ENCODE measurements around the gene PCGF2.
A peak's percentile ranks its signal among the peaks of the same experiment; 100 is the strongest.
"Not testable (repeated sequence)": the region's sequence is repeated elsewhere in the genome, so short reads cannot be mapped to it uniquely, and the experiment has no call there.

The PCGF2 gene

GRCh38 chr17:38748149-38748891 is at the start of gene PCGF2:
Gene PCGF2, minus strand, starts transcription at chr17:38748336. Its CDS starts 7,934 bp downstream, at chr17:38740402.
- H3K27me3 Mint-ChIP-seq, result peaks cover 7% of the 10 kb centered on the region

GRCh38 chr17:38797828-38798227 is 49.7 kb upstream of the PCGF2 start:
- Mint-ChIP-seq H3K4me1 (ENCODE audit: low read depth) (peaks cover 52% of the 10 kb centered on the region), H3K4me3 (peak overlapping the region; percentile 91), H3K27ac (peak overlapping the region; percentile 90), H3K27me3 (no peaks in the 10 kb centered on the region), H3K36me3 (peaks cover 8% of the 10 kb centered on the region), H3K9me3 (ENCODE audit: low read depth) (no peaks in the 10 kb centered on the region)

More at GRCh38 chr17:38748149-38748891, at the start of gene PCGF2:
- Mint-ChIP-seq H3K27ac (no peak within 1 kb of the TSS), H3K9me3 (ENCODE audit: low read depth) (no peaks in the 10 kb centered on the region), H3K4me1 (ENCODE audit: low read depth) (peaks cover 39% of the 10 kb centered on the region), H3K36me3 (peaks cover 2% of the 10 kb centered on the region), H3K4me3 (peak within 1 kb of the TSS; percentile 78)

GRCh38 chr17:38797158-38797490 is 49.0 kb upstream of the PCGF2 start:
- Mint-ChIP-seq H3K4me3 (peak overlapping the region; percentile 91), H3K36me3 (peaks cover 8% of the 10 kb centered on the region), H3K9me3 (ENCODE audit: low read depth) (no peaks in the 10 kb centered on the region), H3K4me1 (ENCODE audit: low read depth) (peaks cover 56% of the 10 kb centered on the region), H3K27ac (peak overlapping the region; percentile 77), H3K27me3 (no peaks in the 10 kb centered on the region)

GRCh38 chr17:38796451-38797157 is 48.5 kb upstream of the PCGF2 start:
- Mint-ChIP-seq H3K4me1 (ENCODE audit: low read depth) (peaks cover 56% of the 10 kb centered on the region), H3K27ac (peak overlapping the region; percentile 77), H3K9me3 (ENCODE audit: low read depth) (no peaks in the 10 kb centered on the region), H3K36me3 (peaks cover 8% of the 10 kb centered on the region), H3K4me3 (peak overlapping the region; percentile 91), H3K27me3 (no peaks in the 10 kb centered on the region)

- H3K36me3 Mint-ChIP-seq, result peaks cover 3% of the 10 kb centered on the region
- peaks cover 54% of the 10 kb centered on the region for H3K4me1 Mint-ChIP-seq (ENCODE audit: low read depth)
- H3K4me3 Mint-ChIP-seq, result no peak overlapping the region
- peak overlapping the region; percentile 54 for H3K27ac Mint-ChIP-seq
- no peaks in the 10 kb centered on the region for H3K27me3 Mint-ChIP-seq
- H3K9me3 Mint-ChIP-seq (ENCODE audit: low read depth), result no peaks in the 10 kb centered on the region
Measured at GRCh38 chr17:38794221-38794620, 46.1 kb upstream of the PCGF2 start.

- no peak overlapping the region for H3K4me3 Mint-ChIP-seq
- H3K27ac Mint-ChIP-seq, result no peak overlapping the region
- H3K9me3 Mint-ChIP-seq (ENCODE audit: low read depth), result no peaks in the 10 kb centered on the region
- H3K27me3 Mint-ChIP-seq, result no peaks in the 10 kb centered on the region
- H3K4me1 Mint-ChIP-seq (ENCODE audit: low read depth), result peaks cover 29% of the 10 kb centered on the region
- no peaks in the 10 kb centered on the region for H3K36me3 Mint-ChIP-seq
Measured at GRCh38 chr17:38791162-38791561, 43.0 kb upstream of the PCGF2 start.

GRCh38 chr17:38790148-38790707 is 42.1 kb upstream of the PCGF2 start:
- H3K4me1 Mint-ChIP-seq (ENCODE audit: low read depth), result peaks cover 22% of the 10 kb centered on the region
- H3K4me3 Mint-ChIP-seq; H3K9me3 Mint-ChIP-seq (ENCODE audit: low read depth); H3K36me3 Mint-ChIP-seq; H3K27me3 Mint-ChIP-seq; H3K27ac Mint-ChIP-seq: not testable (repeated sequence)

GRCh38 chr17:38789185-38789584 is 41.0 kb upstream of the PCGF2 start:
- Mint-ChIP-seq H3K27me3 (no peaks in the 10 kb centered on the region), H3K4me1 (ENCODE audit: low read depth) (peaks cover 15% of the 10 kb centered on the region), H3K4me3 (no peak overlapping the region), H3K9me3 (ENCODE audit: low read depth) (no peaks in the 10 kb centered on the region), H3K27ac (no peak overlapping the region), H3K36me3 (no peaks in the 10 kb centered on the region)

GRCh38 chr17:38787999-38788398 is 39.9 kb upstream of the PCGF2 start:
- H3K27me3 Mint-ChIP-seq; H3K9me3 Mint-ChIP-seq (ENCODE audit: low read depth); H3K27ac Mint-ChIP-seq; H3K4me1 Mint-ChIP-seq (ENCODE audit: low read depth); H3K36me3 Mint-ChIP-seq; H3K4me3 Mint-ChIP-seq: not testable (repeated sequence)

GRCh38 chr17:38786372-38786771 is 38.2 kb upstream of the PCGF2 start:
- H3K9me3 Mint-ChIP-seq (ENCODE audit: low read depth), result no peaks in the 10 kb centered on the region
- H3K36me3 Mint-ChIP-seq, result no peaks in the 10 kb centered on the region
- no peak overlapping the region for H3K27ac Mint-ChIP-seq
- peaks cover 7% of the 10 kb centered on the region for H3K4me1 Mint-ChIP-seq (ENCODE audit: low read depth)
- H3K27me3 Mint-ChIP-seq, result no peaks in the 10 kb centered on the region
- H3K4me3 Mint-ChIP-seq, result no peak overlapping the region

GRCh38 chr17:38783227-38783626 is 35.1 kb upstream of the PCGF2 start:
- Mint-ChIP-seq H3K4me1 (ENCODE audit: low read depth) (peaks cover 2% of the 10 kb centered on the region), H3K9me3 (ENCODE audit: low read depth) (no peaks in the 10 kb centered on the region), H3K4me3 (no peak overlapping the region), H3K27ac (no peak overlapping the region), H3K27me3 (no peaks in the 10 kb centered on the region), H3K36me3 (peaks cover 2% of the 10 kb centered on the region)

GRCh38 chr17:38779965-38780752 is 32.0 kb upstream of the PCGF2 start:
- peaks cover 4% of the 10 kb centered on the region for H3K36me3 Mint-ChIP-seq
- H3K4me3 Mint-ChIP-seq, result no peak overlapping the region
- H3K27ac Mint-ChIP-seq, result no peak overlapping the region
- H3K27me3 Mint-ChIP-seq, result no peaks in the 10 kb centered on the region
- H3K9me3 Mint-ChIP-seq (ENCODE audit: low read depth), result no peaks in the 10 kb centered on the region
- H3K4me1 Mint-ChIP-seq (ENCODE audit: low read depth), result peaks cover 2% of the 10 kb centered on the region

- Mint-ChIP-seq H3K27ac (no peak overlapping the region), H3K36me3 (peaks cover 4% of the 10 kb centered on the region), H3K4me1 (ENCODE audit: low read depth) (peaks cover 2% of the 10 kb centered on the region)
Measured at GRCh38 chr17:38777641-38778250, 29.6 kb upstream of the PCGF2 start.

GRCh38 chr17:38773258-38773657 is 25.1 kb upstream of the PCGF2 start:
- H3K36me3 Mint-ChIP-seq, result peaks cover 3% of the 10 kb centered on the region
- no peaks in the 10 kb centered on the region for H3K27me3 Mint-ChIP-seq
- H3K4me3 Mint-ChIP-seq, result no peak overlapping the region
- H3K27ac Mint-ChIP-seq, result peak overlapping the region; percentile 34
- H3K4me1 Mint-ChIP-seq (ENCODE audit: low read depth), result no peaks in the 10 kb centered on the region
- no peaks in the 10 kb centered on the region for H3K9me3 Mint-ChIP-seq (ENCODE audit: low read depth)

More at GRCh38 chr17:38777641-38778250, 29.6 kb upstream of the PCGF2 start:
- no peaks in the 10 kb centered on the region for H3K27me3 Mint-ChIP-seq
- no peaks in the 10 kb centered on the region for H3K9me3 Mint-ChIP-seq (ENCODE audit: low read depth)
- no peak overlapping the region for H3K4me3 Mint-ChIP-seq

Measured in activated naive CD8-positive, alpha-beta T cell (primary cell).